Right cardiac atrium (tissue), 5 donors: Measurements from ENCODE around the gene CRACDL. TPM values are rescaled to one million over a fixed set of nuclear protein-coding genes. Genes with fewer than 3 reads are reported as not detected.

ENCODE experiments used
- ATAC-seq, 2 donors: fragments of 200-7000 bp; cut with Tn5 transposase; one replicate each; pipeline versions ENCODE4 v1.8.0 to v1.9.1; 2020; ENCODE audit warnings: moderate library complexity in 2 of 2, mild to moderate bottlenecking in 1 of 2
- DNase-seq, 3 donors: peaks; one replicate each; pipeline ENCODE4 v3.0.0-alpha.2; 2020
- H3K27ac ChIP-seq: one replicate; pipeline ENCODE4 v1.5.1; 2013; ENCODE audit warnings: mild to moderate bottlenecking, low read length, control low read depth, moderate library complexity
- H3K27me3 ChIP-seq: one replicate; pipeline ENCODE4 v1.6.1; 2013; ENCODE audit not compliant: control insufficient read depth, insufficient read depth
- H3K4me1 ChIP-seq: one replicate; pipeline ENCODE4 v1.6.1; 2013; ENCODE audit warnings: low read length; ENCODE audit not compliant: control insufficient read depth, insufficient read depth
- H3K4me3 ChIP-seq: one replicate; pipeline ENCODE4 v1.5.1; 2013; ENCODE audit warnings: low read length, control low read depth
- H3K9me3 ChIP-seq: one replicate; pipeline ENCODE4 v1.6.1; 2013; ENCODE audit warnings: low read length; ENCODE audit not compliant: control insufficient read depth
- WGBS: extraction: QIAGEN DNeasy Blood & Tissue Kit; methylation state at CpG from one replicate; pipeline ENCODE4 v1.1.7; 2013; 5-methylcytosine and 5-hydroxymethylcytosine counted together
- intact Hi-C, 4 donors: fragments of 100-400 bp; cut with DNase I; formaldehyde crosslinking; loops; one replicate each; pipeline versions ENCODE4 v1.11.0 to v1.14.0; 2022 to 2023
- polyA plus RNA-seq: library from polyadenylated mRNA; stranded (reverse); fragments of 200-250 nt; gene quantifications from one replicate; pipeline ENCODE4 v1.2.3, GENCODE V29; 2013
- total RNA-seq, 4 donors: library from RNA; stranded (reverse); fragmentation: NEBNext Ultra II Directional; extraction: Animal tissue kit (Norgen Biotek cat#: 25700); gene quantifications; one replicate each; pipeline ENCODE4 v1.2.1, GENCODE V29; 2021
- donor health status: healthy with polysubstance abuse.
- donor health status: DM: no; HTN: yes; CAD: no.
- donor health status: DM: no; HTN: no; CAD: no.
- donor health status: DM: no; HTN: yes; CAD: no; lungs with severe emphysema.
- donor health status: DM: yes; HTN: yes; CAD: no.

Gene CRACDL
- total and polyA plus RNA-seq, 5 donors = 2.7 to 5.7 (median 4.9) TPM

- no peaks in the 10 kb centered on the region for H3K9me3 ChIP-seq
- peak in 1 of 2 donors; percentile 12 for ATAC-seq
- no peak for DNase-seq
- intact Hi-C loops = no loop called here
- no peak overlapping the region for H3K4me3 ChIP-seq
- no peaks in the 10 kb centered on the region for H3K27me3 ChIP-seq
- no peaks in the 10 kb centered on the region for H3K4me1 ChIP-seq
- 83% methylated on average over 10 of the region's 10 CpGs for WGBS
- no peak overlapping the region for H3K27ac ChIP-seq
These were observed 67.3 kb downstream of the CRACDL start for GRCh38 chr2:98868548-98869271.

GRCh38 chr2:98867539-98868309 is 68.3 kb downstream of the CRACDL start:
- Histone ChIP-seq H3K4me3 (no peak overlapping the region), H3K9me3 (no peaks in the 10 kb centered on the region), H3K27me3 (no peaks in the 10 kb centered on the region), H3K27ac (no peak overlapping the region), H3K4me1 (no peaks in the 10 kb centered on the region)
- intact Hi-C loops = no loop called here
- no peak for ATAC-seq
- DNase-seq = no peak
- WGBS = 79% methylated on average over 7 of the region's 7 CpGs

- H3K9me3 ChIP-seq = no peaks in the 10 kb centered on the region
- ATAC-seq (no peak), DNase-seq (no peak)
- H3K4me3 ChIP-seq = no peak overlapping the region
- H3K4me1 ChIP-seq = no peaks in the 10 kb centered on the region
- intact Hi-C loops = no loop called here
- H3K27ac ChIP-seq = no peak overlapping the region
- 82% methylated on average over 3 of the region's 3 CpGs for WGBS
- no peaks in the 10 kb centered on the region for H3K27me3 ChIP-seq
These were observed 70.0 kb downstream of the CRACDL start for GRCh38 chr2:98866033-98866432.

DNA sequence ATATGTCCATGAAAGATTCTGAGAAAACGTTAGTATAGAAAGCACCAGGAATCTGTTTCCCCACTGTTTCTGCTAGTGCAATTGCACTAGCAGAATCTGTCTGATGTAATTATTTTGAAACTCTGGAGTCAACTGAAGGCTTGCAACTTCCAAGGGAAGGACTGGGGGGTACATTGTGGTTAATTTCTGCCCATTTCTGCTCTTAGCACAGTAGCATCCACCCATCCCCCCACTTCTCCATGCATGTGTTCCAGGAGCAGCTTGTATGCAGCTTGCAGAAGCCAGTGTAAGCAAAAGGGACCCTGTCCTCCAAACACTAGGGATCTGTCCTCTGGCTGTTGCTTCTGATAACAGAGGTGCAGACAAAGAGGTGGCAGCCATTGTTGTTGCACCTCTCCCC is 74.4 kb downstream of the CRACDL start:
- Histone ChIP-seq H3K27ac (no peak overlapping the region), H3K9me3 (no peaks in the 10 kb centered on the region), H3K4me3 (no peak overlapping the region), H3K27me3 (no peaks in the 10 kb centered on the region), H3K4me1 (no peaks in the 10 kb centered on the region)
- intact Hi-C loops = no loop called here
- ATAC-seq (no peak), DNase-seq (no peak)
- WGBS = 66% methylated on average over 1 of the region's 1 CpG

DNA sequence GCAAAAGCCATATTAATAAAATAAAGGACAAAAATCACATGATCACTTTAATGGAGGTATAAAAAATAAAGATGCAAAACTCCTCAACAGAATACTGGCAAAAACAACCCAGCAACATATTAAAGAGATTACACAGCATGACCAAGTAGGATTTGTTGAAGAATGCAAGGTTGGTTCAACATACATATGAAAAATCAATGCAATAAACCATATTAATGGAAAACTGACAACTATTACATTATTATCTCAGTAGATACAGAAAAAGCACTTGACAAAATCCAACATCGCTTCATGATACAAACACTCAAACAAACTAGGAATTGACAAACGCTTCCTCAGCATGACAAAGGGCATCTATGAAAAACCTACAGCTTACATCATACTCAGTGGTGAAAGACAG is 76.7 kb downstream of the CRACDL start:
- Histone ChIP-seq H3K4me1 (no peaks in the 10 kb centered on the region), H3K27ac (no peak overlapping the region), H3K27me3 (no peaks in the 10 kb centered on the region), H3K4me3 (no peak overlapping the region), H3K9me3 (no peaks in the 10 kb centered on the region)
- ATAC-seq (no peak), DNase-seq (no peak)
- intact Hi-C loops = no loop called here
- WGBS = 85% methylated on average over 2 of the region's 2 CpGs

GRCh38 chr2:98857001-98857400 is 79.0 kb downstream of the CRACDL start:
- H3K9me3 ChIP-seq = no peaks in the 10 kb centered on the region
- WGBS = 66% methylated on average over 1 of the region's 1 CpG
- H3K4me1 ChIP-seq = no peaks in the 10 kb centered on the region
- ATAC-seq (no peak), DNase-seq (no peak)
- intact Hi-C loops = no loop called here
- no peaks in the 10 kb centered on the region for H3K27me3 ChIP-seq
- H3K27ac ChIP-seq = no peak overlapping the region
- no peak overlapping the region for H3K4me3 ChIP-seq

- Histone ChIP-seq H3K4me1 (no peaks in the 10 kb centered on the region), H3K4me3 (no peak overlapping the region), H3K27me3 (no peaks in the 10 kb centered on the region), H3K9me3 (no peaks in the 10 kb centered on the region), H3K27ac (no peak overlapping the region)
- 93% methylated on average over 5 of the region's 5 CpGs for WGBS
- DNase-seq (no peak), ATAC-seq (no peak)
- intact Hi-C loops = no loop called here
These were observed 81.3 kb downstream of the CRACDL start for GRCh38 chr2:98854682-98855081.

DNA sequence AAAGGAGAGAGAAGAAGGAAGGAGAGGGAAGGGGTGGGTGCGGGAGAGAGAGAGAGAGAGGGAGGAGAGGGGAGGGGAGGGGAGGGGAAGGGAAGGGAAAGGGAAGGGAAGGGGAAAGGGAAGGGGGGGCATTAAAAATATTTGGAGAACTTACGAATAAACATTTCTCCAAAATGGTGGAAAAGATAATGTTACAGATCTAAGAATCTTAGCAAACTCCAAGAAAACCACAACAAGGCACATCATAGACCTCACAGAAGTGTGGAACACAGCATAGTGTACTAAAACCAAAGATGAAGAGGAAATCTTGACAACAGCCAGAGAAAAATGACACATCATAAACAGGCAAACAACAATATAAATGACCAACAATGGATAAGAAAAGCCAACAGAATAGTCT is 83.1 kb downstream of the CRACDL start:
- Histone ChIP-seq H3K9me3 (no peaks in the 10 kb centered on the region), H3K4me3 (no peak overlapping the region), H3K27me3 (no peaks in the 10 kb centered on the region), H3K4me1 (no peaks in the 10 kb centered on the region), H3K27ac (no peak overlapping the region)
- DNase-seq (no peak), ATAC-seq (no peak)
- intact Hi-C loops = no loop called here
- 78% methylated on average over 2 of the region's 2 CpGs for WGBS

- Histone ChIP-seq H3K27ac (no peak overlapping the region), H3K4me1 (no peaks in the 10 kb centered on the region), H3K4me3 (no peak overlapping the region), H3K27me3 (no peaks in the 10 kb centered on the region), H3K9me3 (no peaks in the 10 kb centered on the region)
- WGBS = 93% methylated on average over 10 of the region's 10 CpGs
- ATAC-seq = no peak
- intact Hi-C loops = no loop called here
- DNase-seq = no peak
These were observed 86.0 kb downstream of the CRACDL start for GRCh38 chr2:98850074-98850473.

- Histone ChIP-seq H3K27me3 (no peaks in the 10 kb centered on the region), H3K4me3 (no peak overlapping the region), H3K9me3 (no peaks in the 10 kb centered on the region), H3K27ac (no peak overlapping the region), H3K4me1 (no peaks in the 10 kb centered on the region)
- ATAC-seq (no peak), DNase-seq (no peak)
- intact Hi-C loops = no loop called here
- WGBS = 85% methylated on average over 5 of the region's 5 CpGs
These were observed 86.9 kb downstream of the CRACDL start for GRCh38 chr2:98849113-98849512.

GRCh38 chr2:98847853-98848252 is 88.2 kb downstream of the CRACDL start:
- no peak for ATAC-seq
- Histone ChIP-seq H3K9me3 (no peaks in the 10 kb centered on the region), H3K27ac (no peak overlapping the region), H3K4me3 (no peak overlapping the region), H3K27me3 (no peaks in the 10 kb centered on the region), H3K4me1 (no peaks in the 10 kb centered on the region)
- 77% methylated on average over 5 of the region's 5 CpGs for WGBS
- intact Hi-C loops = no loop called here
- DNase-seq = no peak
